ENCODE results near the gene NBAS.

Gene NBAS

GRCh38 chr2:15378148-15378908 is 182.8 kb downstream of the NBAS start:
- no peak for DNase-seq (ENCODE audit: low read depth, low spot score)
- in situ Hi-C loops (cut with HindIII; ENCODE audit: low sequenced_read_pairs) = no loop called here

GRCh38 chr2:15377202-15377601 is 183.9 kb downstream of the NBAS start:
- in situ Hi-C loops (cut with HindIII; ENCODE audit: low sequenced_read_pairs) = no loop called here

More at GRCh38 chr2:15378148-15378908, 182.8 kb downstream of the NBAS start:
- H3K4me3 ChIP-seq (ENCODE audit: low read depth, low read length) = no peak overlapping the region
- TF ChIP-seq CTCF (IDR thresholded peaks at IDR 0.05; ENCODE audit: low read depth, low read length) = no peak

DNA sequence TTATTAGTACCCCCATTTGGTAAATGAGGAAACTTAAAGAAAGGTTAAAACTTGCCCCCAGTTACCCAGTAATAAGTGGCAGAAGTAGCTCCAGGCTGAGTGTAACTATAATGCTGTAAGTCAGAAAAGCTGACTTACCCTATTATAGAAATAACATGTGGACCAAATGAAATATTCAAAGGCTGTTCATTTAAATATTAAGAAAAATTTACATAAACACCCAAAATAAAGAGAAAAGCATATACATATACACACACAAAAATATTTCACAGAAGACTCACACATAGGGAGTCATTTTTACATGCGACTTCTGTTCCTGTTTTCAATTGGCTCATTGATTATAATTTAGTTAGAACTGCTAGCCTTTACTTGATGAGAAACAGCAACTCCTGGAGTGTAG is 189.1 kb downstream of the NBAS start:
- no peak for DNase-seq (ENCODE audit: low read depth, low spot score)
- in situ Hi-C loops (cut with HindIII; ENCODE audit: low sequenced_read_pairs) = no loop called here
- no peak overlapping the region for H3K4me3 ChIP-seq (ENCODE audit: low read depth, low read length)
- no peak for TF ChIP-seq CTCF (IDR thresholded peaks at IDR 0.05; ENCODE audit: low read depth, low read length)

More at GRCh38 chr2:15377202-15377601, 183.9 kb downstream of the NBAS start:
- TF ChIP-seq CTCF (IDR thresholded peaks at IDR 0.05; ENCODE audit: low read depth, low read length) = no peak
- DNase-seq (ENCODE audit: low read depth, low spot score) = no peak
- H3K4me3 ChIP-seq (ENCODE audit: low read depth, low read length) = no peak overlapping the region

DNA sequence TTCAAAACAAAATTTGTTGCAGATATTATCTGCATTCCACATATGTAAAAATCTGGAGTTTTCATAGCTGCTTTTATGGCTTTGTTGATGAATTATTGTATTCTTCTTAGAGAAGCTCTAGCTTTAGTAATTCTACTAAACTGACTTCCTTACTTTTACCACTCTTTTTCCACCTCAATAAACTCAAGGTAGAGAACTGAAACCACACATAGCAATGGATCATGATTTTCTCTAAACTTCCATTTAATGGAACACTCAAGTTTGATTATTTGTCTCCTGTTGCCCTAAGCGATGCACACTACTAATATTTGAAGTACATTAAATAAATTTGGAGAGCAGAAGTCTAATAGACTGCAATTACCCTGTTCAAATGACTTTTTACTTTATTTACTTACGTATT is 192.0 kb downstream of the NBAS start:
- H3K4me3 ChIP-seq (ENCODE audit: low read depth, low read length) = no peak overlapping the region
- no peak for TF ChIP-seq CTCF (IDR thresholded peaks at IDR 0.05; ENCODE audit: low read depth, low read length)
- in situ Hi-C loops (cut with HindIII; ENCODE audit: low sequenced_read_pairs) = no loop called here
- no peak for DNase-seq (ENCODE audit: low read depth, low spot score)

DNA sequence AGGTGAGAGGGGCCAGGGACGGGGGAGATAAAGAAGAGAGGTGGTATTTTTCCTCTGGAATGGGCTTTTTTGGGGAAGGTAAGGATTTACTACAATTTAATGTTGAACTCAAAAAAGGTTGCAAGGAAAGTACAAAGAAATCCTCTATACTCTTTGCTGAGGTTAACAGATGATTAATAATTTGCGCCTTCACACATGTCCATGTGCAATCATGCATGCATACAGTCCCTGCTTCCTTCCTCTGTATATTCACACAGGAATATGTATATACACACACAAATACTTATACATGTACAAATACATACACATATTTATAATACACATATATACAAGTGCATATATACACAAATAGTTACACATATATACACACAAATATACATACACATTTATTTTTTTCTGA is 193.4 kb downstream of the NBAS start:
- in situ Hi-C loops (cut with HindIII; ENCODE audit: low sequenced_read_pairs) = no loop called here
- H3K4me3 ChIP-seq (ENCODE audit: low read depth, low read length) = no peak overlapping the region
- no peak for TF ChIP-seq CTCF (IDR thresholded peaks at IDR 0.05; ENCODE audit: low read depth, low read length)
- no peak for DNase-seq (ENCODE audit: low read depth, low spot score)

- TF ChIP-seq CTCF (IDR thresholded peaks at IDR 0.05; ENCODE audit: low read depth, low read length) = no peak
- H3K4me3 ChIP-seq (ENCODE audit: low read depth, low read length) = no peak overlapping the region
- in situ Hi-C loops (cut with HindIII; ENCODE audit: low sequenced_read_pairs) = no loop called here
- DNase-seq (ENCODE audit: low read depth, low spot score) = no peak
Observed at GRCh38 chr2:15367205-15367604, 193.9 kb downstream of the NBAS start.
